ENCODE data around the gene OCLN. TPM values are rescaled to one million over a fixed set of nuclear protein-coding genes. Genes with fewer than 3 reads are reported as not detected.
"Not testable (repeated sequence)": the region's sequence is repeated elsewhere in the genome, so short reads cannot be mapped to it uniquely, and the experiment has no call there.

OCLN gene
- total RNA-seq, 1 donor from 2014 or later, result 4.4 TPM

- not testable (repeated sequence) for H3K4me1 Mint-ChIP-seq (ENCODE audit: unreplicated experiment); H3K9me3 Mint-ChIP-seq (ENCODE audit: unreplicated experiment); H3K27me3 Mint-ChIP-seq (ENCODE audit: unreplicated experiment); H3K36me3 Mint-ChIP-seq (ENCODE audit: unreplicated experiment)
- TF ChIP-seq CTCF (IDR thresholded peaks at IDR 0.05), result peak; percentile 51
- Mint-ChIP-seq H3K4me3 (ENCODE audit: unreplicated experiment) (peak within 1 kb of the TSS; percentile 92), H3K27ac (ENCODE audit: unreplicated experiment) (peak within 1 kb of the TSS; percentile 89)
- peak; percentile 87 for DNase-seq (ENCODE audit: extremely low spot score, unreplicated experiment)
These were observed 67.3 kb downstream of the OCLN start, which contains the start of gene GTF2H2C for GRCh38 chr5:69559908-69560330. GTF2H2C (plus strand) TSS chr5:69560191; CDS start chr5:69565133, 4,942 bp downstream.

- peak overlapping the region; percentile 69 for H3K4me3 Mint-ChIP-seq (ENCODE audit: unreplicated experiment)
- not testable (repeated sequence) for H3K27ac Mint-ChIP-seq (ENCODE audit: unreplicated experiment); DNase-seq (ENCODE audit: extremely low spot score, unreplicated experiment); H3K9me3 Mint-ChIP-seq (ENCODE audit: unreplicated experiment); H3K27me3 Mint-ChIP-seq (ENCODE audit: unreplicated experiment); H3K4me1 Mint-ChIP-seq (ENCODE audit: unreplicated experiment); H3K36me3 Mint-ChIP-seq (ENCODE audit: unreplicated experiment)
These were observed 68.2 kb downstream of the OCLN start for GRCh38 chr5:69560587-69561431.

- H3K4me3 Mint-ChIP-seq (ENCODE audit: unreplicated experiment); H3K36me3 Mint-ChIP-seq (ENCODE audit: unreplicated experiment); H3K9me3 Mint-ChIP-seq (ENCODE audit: unreplicated experiment); H3K27me3 Mint-ChIP-seq (ENCODE audit: unreplicated experiment); H3K4me1 Mint-ChIP-seq (ENCODE audit: unreplicated experiment); DNase-seq (ENCODE audit: extremely low spot score, unreplicated experiment); H3K27ac Mint-ChIP-seq (ENCODE audit: unreplicated experiment): not testable (repeated sequence)
These were observed 73.6 kb downstream of the OCLN start for GRCh38 chr5:69566172-69566571.

GRCh38 chr5:69568072-69568471 lies 75.5 kb downstream of the OCLN start:
- not testable (repeated sequence) for H3K9me3 Mint-ChIP-seq (ENCODE audit: unreplicated experiment); H3K36me3 Mint-ChIP-seq (ENCODE audit: unreplicated experiment); H3K4me1 Mint-ChIP-seq (ENCODE audit: unreplicated experiment); H3K27me3 Mint-ChIP-seq (ENCODE audit: unreplicated experiment); DNase-seq (ENCODE audit: extremely low spot score, unreplicated experiment); H3K27ac Mint-ChIP-seq (ENCODE audit: unreplicated experiment); H3K4me3 Mint-ChIP-seq (ENCODE audit: unreplicated experiment)

GRCh38 chr5:69583356-69583755 lies 90.8 kb downstream of the OCLN start:
- not testable (repeated sequence) for H3K9me3 Mint-ChIP-seq (ENCODE audit: unreplicated experiment); H3K36me3 Mint-ChIP-seq (ENCODE audit: unreplicated experiment); H3K27ac Mint-ChIP-seq (ENCODE audit: unreplicated experiment); DNase-seq (ENCODE audit: extremely low spot score, unreplicated experiment); H3K4me1 Mint-ChIP-seq (ENCODE audit: unreplicated experiment); H3K4me3 Mint-ChIP-seq (ENCODE audit: unreplicated experiment); H3K27me3 Mint-ChIP-seq (ENCODE audit: unreplicated experiment)

GRCh38 chr5:69596114-69596840 lies 103.7 kb downstream of the OCLN start:
- not testable (repeated sequence) for H3K4me1 Mint-ChIP-seq (ENCODE audit: unreplicated experiment); H3K4me3 Mint-ChIP-seq (ENCODE audit: unreplicated experiment); H3K27me3 Mint-ChIP-seq (ENCODE audit: unreplicated experiment); DNase-seq (ENCODE audit: extremely low spot score, unreplicated experiment); H3K27ac Mint-ChIP-seq (ENCODE audit: unreplicated experiment); H3K9me3 Mint-ChIP-seq (ENCODE audit: unreplicated experiment); H3K36me3 Mint-ChIP-seq (ENCODE audit: unreplicated experiment)

- H3K36me3 Mint-ChIP-seq (ENCODE audit: unreplicated experiment); H3K27ac Mint-ChIP-seq (ENCODE audit: unreplicated experiment); DNase-seq (ENCODE audit: extremely low spot score, unreplicated experiment); H3K9me3 Mint-ChIP-seq (ENCODE audit: unreplicated experiment); H3K4me3 Mint-ChIP-seq (ENCODE audit: unreplicated experiment); H3K27me3 Mint-ChIP-seq (ENCODE audit: unreplicated experiment); H3K4me1 Mint-ChIP-seq (ENCODE audit: unreplicated experiment): not testable (repeated sequence)
These were observed 109.4 kb downstream of the OCLN start for GRCh38 chr5:69601947-69602346.

- not testable (repeated sequence) for H3K4me3 Mint-ChIP-seq (ENCODE audit: unreplicated experiment); H3K36me3 Mint-ChIP-seq (ENCODE audit: unreplicated experiment); H3K27me3 Mint-ChIP-seq (ENCODE audit: unreplicated experiment); H3K27ac Mint-ChIP-seq (ENCODE audit: unreplicated experiment); DNase-seq (ENCODE audit: extremely low spot score, unreplicated experiment); H3K4me1 Mint-ChIP-seq (ENCODE audit: unreplicated experiment); H3K9me3 Mint-ChIP-seq (ENCODE audit: unreplicated experiment)
These were observed 114.2 kb downstream of the OCLN start for GRCh38 chr5:69606839-69607238.

Other genes with a start within 250 kb of the OCLN start
- 2.4 and 2.6 TPM in 2 replicates for gene CCDC125, start 160.0 kb upstream of the OCLN start, total RNA-seq
- gene AK6, start 123.3 kb upstream of the OCLN start, total RNA-seq, result 29.6 and 31.0 TPM in 2 replicates
- 66.9 and 69.3 TPM in 2 replicates for gene TAF9, start 123.3 kb upstream of the OCLN start, total RNA-seq
- 30.1 and 30.6 TPM in 2 replicates for gene RAD17, start 123.0 kb upstream of the OCLN start, total RNA-seq
- 0.38 and 0.71 TPM in 2 replicates for gene MARVELD2, start 77.7 kb upstream of the OCLN start, total RNA-seq
- gene GTF2H2C, start 67.4 kb downstream of the OCLN start, total RNA-seq, result 32.0 and 35.6 TPM in 2 replicates

All from osteocyte (in vitro differentiated cells).